SK-N-SH treated with all-trans-retinoic acid at 6 μM for 48 hours (cell line): ENCODE results near the gene HRK.

Source experiments
- ATAC-seq: fragments of 200-7000 bp; cut with Tn5 transposase; 3 replicates; pipeline ENCODE4 v1.9.1; 2020; ENCODE audit warnings: mild to moderate bottlenecking, moderate library complexity
- ARNTL ChIP-seq: fragments of 450-650 bp; formaldehyde crosslinking; IDR thresholded peaks from 2 replicates; pipeline ENCODE4 v1.5.0; 2020; ENCODE audit warnings: low read depth, mild to moderate bottlenecking, moderate library complexity, borderline replicate concordance
- BACH2 ChIP-seq: fragments of 250-450 bp; sonication (Bioruptor Pico); IDR thresholded peaks from 2 replicates; pipeline ENCODE4 v1.9.0; 2021; ENCODE audit warnings: mild to moderate bottlenecking, borderline replicate concordance
- CSDC2 ChIP-seq: fragments of 250-450 bp; sonication (Bioruptor Pico); IDR thresholded peaks from 2 replicates; pipeline ENCODE4 v1.5.0; 2020; ENCODE audit warnings: mild to moderate bottlenecking, moderate library complexity
- ESRRG ChIP-seq: fragments of 250-450 bp; sonication (Bioruptor Pico); IDR thresholded peaks from 2 replicates; pipeline ENCODE4 v1.6.1; 2021; ENCODE audit warnings: mild to moderate bottlenecking
- GLIS3 ChIP-seq: fragments of 250-450 bp; sonication (Bioruptor Pico); IDR thresholded peaks from 2 replicates; pipeline ENCODE4 v1.5.0; 2020; ENCODE audit warnings: mild to moderate bottlenecking, moderate library complexity
- ISL1 ChIP-seq: fragments of 250-450 bp; sonication (Bioruptor Pico); IDR thresholded peaks from 2 replicates; pipeline ENCODE4 v2.1.2; 2022; ENCODE audit warnings: mild to moderate bottlenecking, moderate library complexity
- OSR1 ChIP-seq: fragments of 250-450 bp; sonication (Bioruptor Pico); IDR thresholded peaks from 2 replicates; pipeline ENCODE4 v1.8.0; 2022; ENCODE audit warnings: moderate library complexity, mild to moderate bottlenecking, inconsistent platforms
- PPARA ChIP-seq: fragments of 250-450 bp; sonication (Bioruptor Pico); IDR thresholded peaks from 2 replicates; pipeline ENCODE4 v1.5.0; 2020; ENCODE audit warnings: mild to moderate bottlenecking, borderline replicate concordance
- RARB ChIP-seq: fragments of 250-450 bp; sonication (Bioruptor Pico); IDR thresholded peaks from 2 replicates; pipeline ENCODE4 v1.8.0; 2021; ENCODE audit warnings: mild to moderate bottlenecking, moderate library complexity
- SNAI2 ChIP-seq: fragments of 250-450 bp; sonication (Bioruptor Pico); IDR thresholded peaks from 2 replicates; pipeline ENCODE4 v1.5.0; 2020; ENCODE audit warnings: mild to moderate bottlenecking, moderate library complexity
- TCF4 ChIP-seq: fragments of 250-450 bp; sonication (Bioruptor Pico); IDR thresholded peaks from 2 replicates; pipeline ENCODE4 v1.8.0; 2021; ENCODE audit warnings: mild to moderate bottlenecking, moderate library complexity, borderline replicate concordance
- TOX ChIP-seq: fragments of 250-450 bp; sonication (Bioruptor Pico); IDR thresholded peaks from 2 replicates; pipeline ENCODE4 v1.8.0; 2021; ENCODE audit warnings: mild to moderate bottlenecking, moderate library complexity, borderline replicate concordance
- ZC3H10 ChIP-seq: fragments of 250-450 bp; sonication (Bioruptor Pico); IDR thresholded peaks from 2 replicates; pipeline ENCODE4 v1.5.1; 2021; ENCODE audit warnings: mild to moderate bottlenecking, moderate library complexity
- ZFP3 ChIP-seq: fragments of 250-450 bp; sonication (Bioruptor Pico); IDR thresholded peaks from 2 replicates; pipeline ENCODE4 v1.5.0; 2020; ENCODE audit warnings: mild to moderate bottlenecking, moderate library complexity
- ZFP30 ChIP-seq: fragments of 450-650 bp; formaldehyde crosslinking; IDR thresholded peaks from 2 replicates; pipeline ENCODE4 v1.5.0; 2022; ENCODE audit warnings: mild to moderate bottlenecking, moderate library complexity
- ZNF565 ChIP-seq: fragments of 450-650 bp; formaldehyde crosslinking; conservative IDR thresholded peaks from 2 replicates; pipeline ENCODE4 v1.5.0; 2020; ENCODE audit warnings: low read depth, mild to moderate bottlenecking, moderate library complexity
- ZNF70 ChIP-seq: fragments of 450-650 bp; formaldehyde crosslinking; IDR thresholded peaks from 2 replicates; pipeline ENCODE4 v1.5.0; 2020; ENCODE audit warnings: mild to moderate bottlenecking, moderate library complexity
- ZNF8 ChIP-seq: fragments of 450-650 bp; formaldehyde crosslinking; IDR thresholded peaks from 2 replicates; pipeline ENCODE4 v1.5.0; 2020; ENCODE audit warnings: mild to moderate bottlenecking, moderate library complexity
- TF ChIP-seq, protein P1 (sequence below): fragments of 250-450 bp; sonication (Bioruptor Pico); IDR thresholded peaks from 2 replicates; pipeline ENCODE4 v1.8.0; 2021; ENCODE audit warnings: low read depth, mild to moderate bottlenecking, moderate library complexity, borderline replicate concordance
- TF ChIP-seq, protein P2 (sequence below): fragments of 250-450 bp; sonication (Bioruptor Pico); IDR thresholded peaks from 2 replicates; pipeline ENCODE4 v1.5.1; 2021; ENCODE audit warnings: mild to moderate bottlenecking, moderate library complexity
- TF ChIP-seq, protein P3 (sequence below): fragments of 250-450 bp; sonication (Bioruptor Pico); IDR thresholded peaks from 2 replicates; pipeline ENCODE4 v1.5.0; 2020; ENCODE audit warnings: mild to moderate bottlenecking, moderate library complexity
- TF ChIP-seq, protein P4 (sequence below): fragments of 250-450 bp; sonication (Bioruptor Pico); IDR thresholded peaks from 2 replicates; pipeline ENCODE4 v1.8.0; 2020; ENCODE audit warnings: mild to moderate bottlenecking, moderate library complexity, borderline replicate concordance

Gene HRK

DNA sequence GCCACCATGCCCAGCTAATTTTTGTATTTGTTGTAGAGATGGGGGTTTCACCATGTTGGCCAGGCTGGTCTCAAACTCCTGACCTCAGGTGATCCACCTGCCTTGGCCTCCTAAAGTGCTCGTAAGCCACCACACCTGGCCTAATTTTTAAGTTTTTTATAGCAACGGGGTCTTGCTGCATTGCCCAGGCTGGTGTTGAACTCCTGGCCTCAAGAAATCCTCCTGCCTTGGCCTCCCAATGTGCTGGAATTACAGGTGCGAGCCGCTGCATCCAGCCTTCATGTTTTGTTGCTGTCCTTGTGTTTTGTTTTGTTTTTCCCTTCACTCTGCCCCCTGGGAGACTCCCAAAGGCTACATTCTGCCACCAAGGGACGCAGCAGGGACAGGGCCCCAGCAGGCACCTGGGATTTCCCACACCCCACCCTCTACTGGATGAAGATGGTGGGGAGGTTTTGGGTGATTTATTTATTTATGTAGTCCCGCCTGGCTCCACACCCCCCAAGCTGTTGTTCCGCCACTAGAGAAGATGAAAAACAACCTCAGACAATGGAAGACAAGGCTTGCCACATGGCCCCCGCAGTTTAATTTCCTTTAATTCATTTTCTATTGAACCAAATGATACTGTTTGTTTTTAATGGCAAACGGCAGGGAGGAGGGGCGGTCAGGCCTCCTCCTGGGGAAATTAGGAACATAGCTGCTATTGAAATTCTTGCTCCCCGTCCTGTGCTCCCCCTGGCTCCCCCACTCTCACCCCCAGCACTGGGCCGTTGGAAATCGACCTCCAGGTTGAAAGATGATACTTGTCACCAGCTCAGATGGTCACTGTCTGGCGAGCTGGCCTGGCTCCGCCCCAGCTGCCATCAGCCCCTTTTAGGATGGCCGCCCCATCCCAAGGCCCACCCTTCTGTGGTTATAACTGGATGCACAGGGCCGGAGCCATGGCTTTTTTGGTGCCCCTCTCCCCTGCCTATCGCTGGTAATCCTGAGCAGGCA lies 72.8 kb downstream of the HRK start (continued):
- TF ChIP-seq ZFP30 (CRISPR knock-in tag) = no peak
- TF ChIP-seq, protein P1, sequence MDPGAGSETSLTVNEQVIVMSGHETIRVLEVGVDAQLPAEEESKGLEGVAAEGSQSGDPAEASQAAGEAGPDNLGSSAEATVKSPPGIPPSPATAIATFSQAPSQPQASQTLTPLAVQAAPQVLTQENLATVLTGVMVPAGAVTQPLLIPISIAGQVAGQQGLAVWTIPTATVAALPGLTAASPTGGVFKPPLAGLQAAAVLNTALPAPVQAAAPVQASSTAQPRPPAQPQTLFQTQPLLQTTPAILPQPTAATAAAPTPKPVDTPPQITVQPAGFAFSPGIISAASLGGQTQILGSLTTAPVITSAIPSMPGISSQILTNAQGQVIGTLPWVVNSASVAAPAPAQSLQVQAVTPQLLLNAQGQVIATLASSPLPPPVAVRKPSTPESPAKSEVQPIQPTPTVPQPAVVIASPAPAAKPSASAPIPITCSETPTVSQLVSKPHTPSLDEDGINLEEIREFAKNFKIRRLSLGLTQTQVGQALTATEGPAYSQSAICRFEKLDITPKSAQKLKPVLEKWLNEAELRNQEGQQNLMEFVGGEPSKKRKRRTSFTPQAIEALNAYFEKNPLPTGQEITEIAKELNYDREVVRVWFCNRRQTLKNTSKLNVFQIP = no peak
- TF ChIP-seq TCF4 (CRISPR knock-in tag) = no peak
- no peak for TF ChIP-seq ZFP3 (CRISPR knock-in tag)

DNA sequence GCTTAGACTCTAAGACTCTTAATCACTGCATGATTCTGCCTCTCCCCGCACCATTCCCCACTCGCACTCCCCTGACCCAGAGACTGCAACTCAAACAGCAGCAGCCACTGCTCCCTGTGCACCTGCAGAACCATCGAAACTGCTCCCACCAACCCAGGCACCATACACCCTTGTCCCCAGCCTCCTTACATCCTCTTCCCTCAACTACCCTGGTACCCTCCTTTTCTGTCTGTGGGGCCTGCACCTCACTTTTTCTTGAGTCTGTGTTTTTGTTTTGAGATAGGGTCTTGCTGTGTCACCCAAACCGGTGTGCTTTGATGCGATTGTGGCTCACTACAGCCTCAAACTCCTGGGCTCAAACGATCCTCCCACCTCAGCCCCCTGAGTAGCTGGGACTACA lies 73.7 kb downstream of the HRK start:
- ATAC-seq = no peak
- TF ChIP-seq, protein P2, sequence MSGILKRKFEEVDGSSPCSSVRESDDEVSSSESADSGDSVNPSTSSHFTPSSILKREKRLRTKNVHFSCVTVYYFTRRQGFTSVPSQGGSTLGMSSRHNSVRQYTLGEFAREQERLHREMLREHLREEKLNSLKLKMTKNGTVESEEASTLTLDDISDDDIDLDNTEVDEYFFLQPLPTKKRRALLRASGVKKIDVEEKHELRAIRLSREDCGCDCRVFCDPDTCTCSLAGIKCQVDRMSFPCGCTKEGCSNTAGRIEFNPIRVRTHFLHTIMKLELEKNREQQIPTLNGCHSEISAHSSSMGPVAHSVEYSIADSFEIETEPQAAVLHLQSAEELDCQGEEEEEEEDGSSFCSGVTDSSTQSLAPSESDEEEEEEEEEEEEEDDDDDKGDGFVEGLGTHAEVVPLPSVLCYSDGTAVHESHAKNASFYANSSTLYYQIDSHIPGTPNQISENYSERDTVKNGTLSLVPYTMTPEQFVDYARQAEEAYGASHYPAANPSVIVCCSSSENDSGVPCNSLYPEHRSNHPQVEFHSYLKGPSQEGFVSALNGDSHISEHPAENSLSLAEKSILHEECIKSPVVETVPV (CRISPR knock-in tag) = no peak
- TF ChIP-seq TCF4 (CRISPR knock-in tag) (no peak), ZNF565 (CRISPR knock-in tag) (no peak), TOX (CRISPR knock-in tag) (no peak), GLIS3 (CRISPR knock-in tag) (no peak), RARB (CRISPR knock-in tag) (no peak), BACH2 (CRISPR knock-in tag) (no peak), ZFP30 (CRISPR knock-in tag) (no peak), ZNF70 (CRISPR knock-in tag) (no peak), CSDC2 (CRISPR knock-in tag) (no peak), ESRRG (CRISPR knock-in tag) (no peak), OSR1 (CRISPR knock-in tag) (no peak), ZNF8 (no peak), SNAI2 (CRISPR knock-in tag) (no peak), PPARA (CRISPR knock-in tag) (no peak)

DNA sequence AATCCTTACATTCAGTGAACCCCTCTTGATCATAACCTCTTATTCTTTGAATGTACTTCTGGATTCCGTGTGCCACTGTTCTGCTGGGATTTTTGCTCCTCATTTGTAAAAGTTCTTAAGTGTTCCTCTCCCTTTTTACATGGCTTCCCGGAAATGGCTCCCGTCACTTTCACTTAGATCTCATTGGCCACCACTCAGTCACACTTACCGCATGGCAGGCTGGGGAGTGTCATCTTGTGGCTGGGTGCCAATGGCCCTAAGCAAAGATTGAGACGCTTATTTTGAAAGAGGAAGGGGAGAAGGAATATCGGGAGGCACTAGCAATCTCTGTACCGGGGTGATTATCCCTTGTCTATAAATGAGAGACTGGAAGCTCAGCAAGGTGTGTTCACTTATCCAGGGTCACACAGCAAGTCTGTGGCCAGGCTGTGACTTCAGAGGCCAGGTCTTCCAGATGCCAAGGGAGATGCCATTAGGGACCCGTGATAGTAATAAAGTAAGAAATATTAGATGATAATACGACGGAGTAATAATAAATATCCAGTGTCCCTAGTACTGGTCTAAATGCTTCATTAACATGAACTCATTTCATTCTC lies 74.3 kb downstream of the HRK start:
- no peak for ATAC-seq
- TF ChIP-seq ZC3H10 (CRISPR knock-in tag) (no peak), ISL1 (CRISPR knock-in tag) (no peak), TOX (CRISPR knock-in tag) (no peak), ARNTL (CRISPR knock-in tag) (no peak), ZFP3 (CRISPR knock-in tag) (no peak), CSDC2 (CRISPR knock-in tag) (no peak), ZNF565 (CRISPR knock-in tag) (no peak), BACH2 (CRISPR knock-in tag) (no peak), SNAI2 (CRISPR knock-in tag) (no peak), OSR1 (CRISPR knock-in tag) (no peak)
- TF ChIP-seq, protein P3, sequence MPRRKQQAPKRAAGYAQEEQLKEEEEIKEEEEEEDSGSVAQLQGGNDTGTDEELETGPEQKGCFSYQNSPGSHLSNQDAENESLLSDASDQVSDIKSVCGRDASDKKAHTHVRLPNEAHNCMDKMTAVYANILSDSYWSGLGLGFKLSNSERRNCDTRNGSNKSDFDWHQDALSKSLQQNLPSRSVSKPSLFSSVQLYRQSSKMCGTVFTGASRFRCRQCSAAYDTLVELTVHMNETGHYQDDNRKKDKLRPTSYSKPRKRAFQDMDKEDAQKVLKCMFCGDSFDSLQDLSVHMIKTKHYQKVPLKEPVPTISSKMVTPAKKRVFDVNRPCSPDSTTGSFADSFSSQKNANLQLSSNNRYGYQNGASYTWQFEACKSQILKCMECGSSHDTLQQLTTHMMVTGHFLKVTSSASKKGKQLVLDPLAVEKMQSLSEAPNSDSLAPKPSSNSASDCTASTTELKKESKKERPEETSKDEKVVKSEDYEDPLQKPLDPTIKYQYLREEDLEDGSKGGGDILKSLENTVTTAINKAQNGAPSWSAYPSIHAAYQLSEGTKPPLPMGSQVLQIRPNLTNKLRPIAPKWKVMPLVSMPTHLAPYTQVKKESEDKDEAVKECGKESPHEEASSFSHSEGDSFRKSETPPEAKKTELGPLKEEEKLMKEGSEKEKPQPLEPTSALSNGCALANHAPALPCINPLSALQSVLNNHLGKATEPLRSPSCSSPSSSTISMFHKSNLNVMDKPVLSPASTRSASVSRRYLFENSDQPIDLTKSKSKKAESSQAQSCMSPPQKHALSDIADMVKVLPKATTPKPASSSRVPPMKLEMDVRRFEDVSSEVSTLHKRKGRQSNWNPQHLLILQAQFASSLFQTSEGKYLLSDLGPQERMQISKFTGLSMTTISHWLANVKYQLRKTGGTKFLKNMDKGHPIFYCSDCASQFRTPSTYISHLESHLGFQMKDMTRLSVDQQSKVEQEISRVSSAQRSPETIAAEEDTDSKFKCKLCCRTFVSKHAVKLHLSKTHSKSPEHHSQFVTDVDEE (CRISPR knock-in tag) = no peak
- TF ChIP-seq, protein P2 (CRISPR knock-in tag) = no peak
- TF ChIP-seq, protein P4, sequence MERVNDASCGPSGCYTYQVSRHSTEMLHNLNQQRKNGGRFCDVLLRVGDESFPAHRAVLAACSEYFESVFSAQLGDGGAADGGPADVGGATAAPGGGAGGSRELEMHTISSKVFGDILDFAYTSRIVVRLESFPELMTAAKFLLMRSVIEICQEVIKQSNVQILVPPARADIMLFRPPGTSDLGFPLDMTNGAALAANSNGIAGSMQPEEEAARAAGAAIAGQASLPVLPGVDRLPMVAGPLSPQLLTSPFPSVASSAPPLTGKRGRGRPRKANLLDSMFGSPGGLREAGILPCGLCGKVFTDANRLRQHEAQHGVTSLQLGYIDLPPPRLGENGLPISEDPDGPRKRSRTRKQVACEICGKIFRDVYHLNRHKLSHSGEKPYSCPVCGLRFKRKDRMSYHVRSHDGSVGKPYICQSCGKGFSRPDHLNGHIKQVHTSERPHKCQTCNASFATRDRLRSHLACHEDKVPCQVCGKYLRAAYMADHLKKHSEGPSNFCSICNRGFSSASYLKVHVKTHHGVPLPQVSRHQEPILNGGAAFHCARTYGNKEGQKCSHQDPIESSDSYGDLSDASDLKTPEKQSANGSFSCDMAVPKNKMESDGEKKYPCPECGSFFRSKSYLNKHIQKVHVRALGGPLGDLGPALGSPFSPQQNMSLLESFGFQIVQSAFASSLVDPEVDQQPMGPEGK (CRISPR knock-in tag) = no peak
- TF ChIP-seq, protein P1 = no peak
- TF ChIP-seq, all 23 proteins: peak for 0
